Ramos (cell line): ENCODE measurements around the gene PPP4R2.
"Not testable (repeated sequence)": the region's sequence is repeated elsewhere in the genome, so short reads cannot be mapped to it uniquely, and the experiment has no call there.

Source experiments
- in situ Hi-C: fragments of 300-500 bp; cut with MboI; formaldehyde crosslinking; loops from one replicate; pipeline ENCODE4 v1.14.3; 2022; ENCODE audit warnings: low sequenced_read_pairs; ENCODE audit not compliant: unreplicated experiment

PPP4R2 gene

DNA sequence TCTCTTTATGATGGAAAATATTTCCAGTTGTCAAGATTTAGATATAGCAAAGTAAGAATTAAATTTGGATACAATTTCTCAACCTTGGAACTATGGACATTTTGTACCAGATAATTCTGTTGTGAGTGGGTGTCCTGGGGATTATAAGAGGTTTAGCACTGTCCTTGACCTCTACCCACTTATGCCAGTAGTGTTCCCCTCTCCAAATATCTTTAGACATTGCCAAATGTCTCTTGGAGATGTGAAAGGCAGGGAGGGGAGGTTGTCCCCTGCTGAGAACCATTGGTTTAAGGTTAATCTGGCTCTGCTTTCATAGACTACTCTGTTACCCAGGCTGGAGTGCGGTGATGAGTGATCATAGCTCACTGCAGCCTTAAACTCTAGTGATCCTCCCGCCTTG, 64.8 kb downstream of the PPP4R2 start, which contains the start of gene EBLN2:
Gene EBLN2, plus strand, starts transcription at position 244 of the 400 bp plus-strand sequence. CDS start 423 bp downstream, outside the sequence.
- in situ Hi-C loops: no loop called here

DNA sequence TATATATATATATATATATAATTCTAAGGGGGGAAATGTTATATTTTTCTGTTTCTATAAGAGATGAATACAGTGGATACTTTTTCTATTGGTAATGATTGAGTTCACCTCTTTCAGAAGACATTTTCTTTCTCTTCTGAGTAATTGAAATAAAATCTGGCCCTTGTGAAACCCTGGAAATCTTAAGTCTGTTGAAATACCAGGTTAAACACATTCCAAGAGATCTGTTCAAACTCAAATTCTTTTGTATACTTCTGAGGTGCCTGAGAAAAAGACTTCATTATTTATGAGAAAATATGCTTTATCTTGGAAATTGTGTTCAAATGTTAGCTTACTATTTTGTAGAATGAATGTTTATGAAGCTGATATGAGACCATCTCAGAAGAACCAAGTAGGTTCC, 69.6 kb downstream of the PPP4R2 start:
- in situ Hi-C loops: not testable (repeated sequence)

DNA sequence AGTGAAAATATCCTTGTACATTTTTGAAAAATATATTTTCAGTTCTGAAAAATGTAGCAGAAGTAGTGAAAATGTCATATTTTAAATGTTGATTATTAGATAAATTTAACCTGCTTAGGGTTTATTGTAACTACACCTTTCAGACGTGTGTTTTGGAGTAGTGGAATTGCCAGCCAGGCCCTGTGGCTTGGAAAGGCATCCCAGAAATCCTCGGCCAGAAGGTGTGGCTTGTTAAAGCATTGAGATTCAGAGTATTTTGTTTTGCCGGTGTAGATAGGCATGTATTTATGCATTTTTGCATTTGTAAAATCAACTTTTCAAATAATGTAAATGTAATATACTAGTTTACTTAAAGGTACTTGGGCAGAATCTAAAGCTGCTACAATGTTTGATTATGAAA, 71.8 kb downstream of the PPP4R2 start:
- in situ Hi-C loops: no loop called here

DNA sequence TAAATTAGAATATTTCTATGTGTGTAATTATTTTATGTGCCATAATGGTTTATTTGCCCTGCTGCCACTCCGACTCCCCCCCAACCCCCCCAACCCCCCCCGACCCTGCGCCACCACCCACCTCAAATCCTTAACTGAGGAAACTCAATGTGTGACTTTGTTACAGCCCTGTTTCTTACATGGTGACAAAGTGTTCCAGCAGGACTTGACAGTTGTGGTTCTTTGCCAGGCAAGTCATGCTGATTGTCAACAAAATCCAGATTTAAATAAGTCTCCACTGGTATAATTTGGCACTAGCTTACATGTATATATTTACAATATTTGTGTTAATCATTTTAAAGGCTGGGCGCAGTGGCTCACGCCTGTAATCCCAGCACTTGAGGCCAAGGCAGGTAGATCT, 72.6 kb downstream of the PPP4R2 start:
- in situ Hi-C loops: no loop called here

DNA sequence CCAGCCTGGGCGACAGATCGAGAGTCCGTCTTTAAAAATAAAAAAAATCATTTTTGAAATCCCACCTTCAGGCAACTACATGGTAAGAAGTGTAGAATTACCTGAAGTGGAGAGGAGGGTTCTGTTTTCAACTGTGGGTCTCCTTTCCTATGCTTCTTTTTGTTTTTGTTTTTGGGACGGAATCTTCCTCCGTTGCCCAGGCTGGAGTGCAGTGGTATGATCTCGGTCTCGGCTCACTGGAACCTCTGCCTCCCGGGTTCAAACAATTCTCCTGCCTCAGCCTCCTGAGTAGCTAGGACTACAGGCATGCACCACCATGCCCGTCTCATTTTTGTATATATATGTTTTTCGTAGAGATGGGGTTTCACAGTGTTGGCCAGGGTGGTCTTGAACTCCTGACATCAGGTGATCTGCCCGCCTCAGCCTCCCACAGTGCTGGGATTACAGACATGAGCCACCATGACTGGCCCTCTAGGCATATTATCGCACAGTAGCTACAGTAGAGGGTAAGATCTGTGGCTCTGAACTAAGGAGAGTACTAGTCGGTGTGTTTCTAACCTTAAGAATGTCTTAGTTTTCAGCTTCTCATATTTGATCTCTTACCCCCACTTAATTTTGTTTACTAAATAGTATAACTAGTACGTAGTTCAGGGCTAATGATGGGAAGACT, 73.3 kb downstream of the PPP4R2 start:
- in situ Hi-C loops: no loop called here

DNA sequence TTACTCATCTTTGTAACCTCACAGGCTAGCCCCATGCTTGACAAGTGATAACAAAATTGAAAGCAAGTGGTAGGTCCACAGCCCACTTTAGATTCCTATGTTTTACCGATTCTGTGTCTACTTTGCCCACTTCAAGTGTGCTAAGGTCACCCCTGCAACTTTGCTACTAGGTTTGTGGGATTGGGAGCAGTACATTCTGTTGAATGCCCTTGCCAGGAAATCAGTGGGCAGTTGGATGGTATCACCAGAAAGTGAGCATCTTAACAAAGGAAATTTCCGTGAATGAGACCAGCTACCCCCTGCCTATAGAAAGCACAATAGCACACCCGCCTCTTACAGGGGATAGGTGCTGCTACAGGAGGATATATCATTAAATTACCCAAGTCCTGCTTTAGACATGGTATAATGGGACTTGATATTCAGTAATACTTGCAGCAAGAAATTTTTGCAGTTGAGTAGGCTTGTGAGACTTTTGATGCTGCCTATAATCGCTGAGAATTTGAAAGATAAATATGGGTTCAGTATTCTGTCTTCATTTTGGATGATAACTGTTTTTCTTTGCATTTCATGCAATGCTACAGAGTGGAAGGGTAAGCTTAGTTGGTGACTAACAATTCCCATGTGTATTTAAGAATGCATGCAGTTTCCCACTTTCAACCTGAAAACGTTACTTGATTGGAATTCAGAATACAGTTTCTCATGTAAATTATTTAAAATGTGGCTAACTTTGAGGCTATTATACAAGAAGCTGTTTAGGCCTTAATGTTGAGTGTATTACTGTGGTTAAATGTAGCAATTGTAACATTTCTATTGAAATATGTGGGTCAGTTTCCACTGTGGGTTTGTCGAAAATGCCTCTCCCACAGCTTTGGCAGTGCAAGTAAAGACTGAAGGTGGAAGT, 74.3 kb downstream of the PPP4R2 start:
- in situ Hi-C loops: no loop called here

DNA sequence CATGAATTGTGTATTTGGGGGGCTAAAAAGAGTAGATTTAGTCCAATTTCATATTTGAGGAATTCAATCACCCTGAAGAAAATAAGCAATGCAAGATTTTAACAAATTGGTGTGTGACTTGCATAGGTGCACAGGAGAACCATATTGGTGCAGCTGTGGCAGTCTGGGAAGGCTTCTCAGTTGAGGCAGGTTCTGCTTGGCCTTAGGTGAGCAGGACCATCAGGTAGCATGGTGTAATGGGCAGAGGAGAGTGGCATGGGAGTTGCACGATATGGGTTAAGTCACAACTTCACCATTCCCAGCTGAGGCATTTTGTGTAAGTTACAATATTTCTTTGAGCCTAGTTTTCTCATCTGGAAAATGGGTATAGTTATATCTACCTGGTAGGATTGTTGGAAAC, 75.3 kb downstream of the PPP4R2 start:
- in situ Hi-C loops: no loop called here

DNA sequence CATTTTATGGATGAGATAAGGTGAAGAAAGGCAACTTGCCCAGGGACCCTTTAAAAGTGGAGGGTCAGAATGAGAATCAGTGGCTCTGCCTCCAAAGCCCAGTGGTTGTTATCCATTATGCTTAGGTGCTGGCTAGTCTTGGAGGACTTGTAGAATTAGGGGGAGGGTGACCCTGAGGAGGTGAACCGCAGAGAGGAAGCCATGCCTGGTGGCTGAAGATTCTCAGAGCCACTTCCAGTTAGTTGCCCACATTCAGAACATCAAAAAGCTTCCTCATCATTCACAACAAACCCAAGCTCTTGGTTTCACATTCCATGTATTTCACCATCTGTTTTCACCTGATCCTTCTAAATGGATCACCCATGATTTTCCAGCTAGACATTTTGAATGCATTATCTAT, 76.0 kb downstream of the PPP4R2 start:
- in situ Hi-C loops: no loop called here

DNA sequence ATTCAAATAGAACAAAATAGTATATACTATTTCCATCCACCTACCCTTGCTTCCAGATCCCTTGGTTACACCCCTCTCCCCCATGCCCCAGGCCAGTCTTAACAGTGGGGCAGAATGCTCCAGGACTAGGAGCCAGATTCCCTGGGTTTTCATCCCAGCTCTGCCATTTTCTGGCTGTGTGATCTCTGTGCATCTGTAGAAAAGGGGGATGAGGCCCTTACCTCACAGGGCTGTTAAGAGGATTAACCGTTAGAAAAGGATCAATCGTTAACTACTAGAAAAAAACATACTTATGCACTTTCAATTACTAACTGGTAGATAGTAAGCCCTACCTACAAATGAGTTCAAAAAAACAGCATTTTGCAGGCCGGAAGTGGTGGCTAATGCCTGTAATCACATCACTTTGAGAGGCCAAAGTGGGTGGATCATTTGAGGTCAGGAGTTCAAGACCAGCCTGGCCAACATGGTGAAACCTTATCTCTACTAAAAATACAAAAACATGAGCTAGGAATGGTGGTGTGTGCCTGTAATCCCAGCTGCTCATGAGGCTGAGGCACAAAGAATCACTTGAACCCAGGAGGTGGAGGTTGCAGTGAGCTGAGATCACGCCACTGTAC, 76.6 kb downstream of the PPP4R2 start:
- in situ Hi-C loops: no loop called here

DNA sequence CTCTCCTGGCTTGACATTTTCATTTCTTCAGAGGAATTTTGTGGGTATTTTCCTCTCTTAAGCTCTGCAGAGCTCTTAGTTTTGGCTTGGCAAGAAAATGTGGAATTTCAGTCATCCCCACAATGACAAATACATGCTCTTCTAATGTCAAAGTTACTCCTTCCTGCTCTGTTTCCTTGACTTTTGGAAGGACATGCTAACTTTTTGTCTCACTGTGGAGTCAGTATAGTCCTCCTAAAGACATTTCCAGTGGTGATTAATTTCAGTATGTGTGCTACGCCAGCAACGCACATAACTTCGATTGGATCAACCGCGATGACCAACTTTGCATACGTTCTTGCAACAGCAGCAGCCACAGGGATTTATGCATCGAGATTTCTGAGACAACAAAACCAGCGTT, 78.2 kb downstream of the PPP4R2 start:
- in situ Hi-C loops: loop anchor here (5.0 to 25.0 kb wide), 2 partner anchors 137 to 1362 kb away; no protein-coding TSS in a partner anchor

DNA sequence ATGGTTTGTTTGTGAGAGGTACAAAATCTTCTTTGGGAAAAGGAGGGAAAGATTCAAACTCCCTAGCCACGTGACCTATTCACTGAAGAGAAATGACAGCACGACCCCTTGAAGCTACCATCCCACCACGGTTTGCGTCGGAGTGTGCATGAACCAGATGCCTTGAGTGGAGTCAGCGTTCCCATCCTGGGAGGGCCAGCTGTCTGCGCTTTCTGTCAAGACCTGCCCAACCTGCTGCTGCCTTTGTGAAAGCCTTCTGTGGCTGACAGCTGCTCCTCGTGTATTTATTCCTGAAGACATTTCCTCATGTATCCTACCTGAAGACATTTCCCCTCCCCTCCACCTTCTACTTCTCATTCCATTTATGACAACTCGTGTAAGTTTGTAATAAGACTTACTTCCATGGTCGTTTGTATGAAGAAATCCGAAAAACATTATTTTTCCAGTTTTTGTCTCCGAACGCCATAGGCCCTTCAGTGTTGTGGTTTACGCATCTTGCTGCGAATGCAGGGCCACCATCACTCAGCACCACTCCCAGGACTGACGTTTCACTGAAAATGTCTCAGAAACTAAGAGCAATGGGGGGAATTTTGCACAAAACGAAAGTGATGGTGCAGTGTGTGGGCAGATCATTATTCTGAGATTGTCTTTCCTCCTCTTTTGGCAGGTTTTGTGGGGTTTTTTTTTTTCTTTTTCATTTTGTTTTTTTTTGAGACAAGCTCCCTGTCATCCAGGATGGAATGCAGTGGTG, 83.8 kb downstream of the PPP4R2 start:
- in situ Hi-C loops: loop anchor here (10.0 to 25.0 kb wide), 2 partner anchors 406 to 1368 kb away; no protein-coding TSS in a partner anchor

DNA sequence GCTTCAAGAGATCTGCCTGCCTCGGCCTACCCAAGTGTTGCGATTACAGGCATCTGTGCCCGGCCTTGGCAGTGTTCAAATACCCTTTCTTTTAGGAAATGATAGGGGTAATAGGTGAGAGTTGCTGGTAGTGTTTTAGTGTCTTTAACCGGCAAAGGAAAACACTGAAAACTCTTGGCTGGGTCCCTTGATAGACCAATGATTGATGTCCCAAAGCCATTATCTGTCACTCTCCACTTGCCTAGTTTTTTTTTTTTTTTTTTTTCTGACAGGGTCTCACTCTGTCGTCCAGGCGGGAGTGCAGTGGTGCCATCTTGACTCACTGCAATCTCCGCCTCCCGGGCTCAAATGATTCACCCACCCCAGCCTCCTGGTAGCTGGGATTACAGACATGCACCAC, 84.5 kb downstream of the PPP4R2 start:
- in situ Hi-C loops: loop anchor here (10.0 to 25.0 kb wide), 2 partner anchors 406 to 1369 kb away; no protein-coding TSS in a partner anchor

DNA sequence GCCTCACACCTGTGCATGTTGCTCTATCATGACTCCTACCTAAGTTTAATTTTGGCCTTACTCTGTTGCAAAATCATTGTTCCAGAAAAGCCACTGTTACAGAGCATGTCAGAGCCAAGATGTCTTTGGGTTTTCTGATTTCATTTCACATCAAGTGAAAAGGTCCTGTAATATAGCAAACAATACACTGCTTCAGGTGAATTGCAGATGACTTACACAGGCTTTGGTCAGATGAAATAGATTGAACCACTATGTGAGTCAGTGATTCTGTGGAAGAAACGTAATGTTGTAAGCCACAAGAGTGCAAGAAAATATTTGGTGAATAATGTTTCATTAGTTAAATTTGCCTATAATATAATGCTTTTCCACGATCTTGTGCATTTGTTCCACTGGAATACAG, 87.6 kb downstream of the PPP4R2 start:
- in situ Hi-C loops: loop anchor here (10.0 to 25.0 kb wide), 2 partner anchors 409 to 1372 kb away; no protein-coding TSS in a partner anchor

DNA sequence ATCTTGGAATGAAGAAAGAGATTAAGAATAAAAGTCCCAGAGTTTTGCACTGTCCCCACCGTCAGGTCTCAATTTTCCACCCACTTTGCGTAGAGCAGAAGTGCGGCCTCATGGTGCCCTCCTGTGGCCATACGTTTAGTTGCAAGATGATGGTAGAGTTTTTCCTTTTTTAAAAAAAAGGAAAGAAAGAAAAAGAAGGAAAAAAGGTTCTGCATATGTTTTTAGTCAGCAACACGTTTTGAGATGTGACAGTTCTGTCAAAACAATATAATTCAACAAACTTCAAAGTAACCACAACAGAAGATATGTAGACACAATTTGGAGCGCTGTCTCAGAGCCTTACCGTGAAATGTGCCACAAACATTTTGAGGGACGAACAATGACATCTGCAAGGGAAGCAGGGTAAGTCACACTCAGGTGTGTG, 89.5 kb downstream of the PPP4R2 start:
- in situ Hi-C loops: loop anchor here (10.0 to 25.0 kb wide), 2 partner anchors 411 to 1374 kb away; no protein-coding TSS in a partner anchor

DNA sequence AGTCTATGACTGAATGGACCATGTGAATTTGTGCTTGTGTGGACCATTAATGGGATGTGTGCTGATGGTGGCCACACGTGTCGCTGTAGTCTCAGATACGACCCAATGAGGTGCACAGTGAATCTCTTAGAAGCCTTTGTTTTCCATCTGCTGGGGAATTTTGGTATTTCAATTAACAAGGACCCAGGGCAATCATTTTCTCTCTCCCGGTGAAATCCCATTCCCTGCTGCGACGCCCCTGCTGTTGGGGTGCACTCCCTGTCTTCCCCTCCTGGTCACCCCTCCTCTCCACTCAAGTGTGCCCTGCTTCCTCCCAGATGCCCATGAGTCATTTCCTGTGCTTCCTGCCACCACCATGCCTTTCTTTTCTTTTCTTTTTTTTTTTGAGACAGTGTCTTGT, 97.5 kb downstream of the PPP4R2 start:
- in situ Hi-C loops: loop anchor here (25.0 kb wide), 1 partner anchor 1382 kb away; no protein-coding TSS in a partner anchor

DNA sequence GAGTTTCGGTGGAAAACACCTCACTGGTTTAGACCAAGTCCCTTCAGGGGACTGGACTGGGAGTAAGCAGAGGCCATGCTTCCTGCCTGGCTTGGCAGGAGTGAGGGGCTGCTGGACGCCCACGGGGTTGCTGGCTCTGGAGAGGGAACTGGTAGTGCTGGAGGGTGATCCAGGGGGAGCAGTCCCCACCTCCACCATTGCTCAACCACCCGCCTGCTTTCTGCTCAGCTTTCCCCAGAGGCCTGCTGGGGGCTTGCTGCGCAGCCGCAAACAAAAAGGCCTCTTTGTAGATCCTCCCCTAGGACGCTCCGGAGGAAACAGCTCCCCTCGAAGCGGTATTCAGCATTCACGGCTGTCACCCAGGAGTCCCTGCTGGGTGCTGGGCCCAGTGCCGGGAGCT, 98.3 kb downstream of the PPP4R2 start:
- in situ Hi-C loops: loop anchor here (5.0 to 25.0 kb wide), 2 partner anchors 407 to 1383 kb away; no protein-coding TSS in a partner anchor

DNA sequence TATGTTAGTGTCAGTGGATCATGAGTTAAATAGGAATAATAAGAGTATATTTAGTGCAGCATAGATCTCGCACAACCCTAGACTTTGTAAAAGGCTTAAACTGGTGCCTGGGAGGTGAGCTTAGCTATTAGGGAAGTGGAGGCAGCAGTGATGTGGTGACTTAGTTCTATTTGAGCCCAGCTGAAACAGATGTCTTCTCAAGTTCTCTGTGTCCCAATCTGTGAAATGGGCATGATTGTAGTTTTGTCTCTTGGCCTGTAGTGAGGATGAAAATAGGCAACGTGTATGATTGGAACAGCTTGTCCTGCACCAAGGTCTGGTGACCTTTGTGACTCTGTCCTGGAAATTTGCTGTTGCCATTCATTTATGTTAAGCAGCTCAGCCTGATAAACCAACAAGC, 99.6 kb downstream of the PPP4R2 start:
- in situ Hi-C loops: loop anchor here (5.0 to 25.0 kb wide), 2 partner anchors 406 to 1384 kb away; no protein-coding TSS in a partner anchor

DNA sequence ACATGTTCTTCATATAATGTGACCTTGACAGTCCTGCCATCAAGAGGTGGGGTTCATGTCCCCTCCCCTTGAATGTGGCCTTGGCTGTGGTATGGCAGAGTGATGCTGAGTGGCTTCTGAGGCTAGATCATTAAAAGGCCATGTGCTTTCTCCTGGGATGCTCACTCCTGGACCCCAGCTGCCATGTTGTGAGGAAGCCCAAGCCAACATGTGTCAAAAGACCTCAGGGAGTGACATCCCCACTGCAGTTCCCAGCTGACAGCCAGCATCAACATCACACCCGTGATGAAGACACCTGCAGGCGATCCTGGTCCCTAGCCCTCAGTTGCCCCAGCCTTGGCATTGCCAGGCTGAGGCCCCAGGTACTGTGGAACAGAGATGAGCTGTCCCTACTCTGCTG, 101.4 kb downstream of the PPP4R2 start:
- in situ Hi-C loops: loop anchor here (5.0 to 25.0 kb wide), 2 partner anchors 404 to 1386 kb away; no protein-coding TSS in a partner anchor

DNA sequence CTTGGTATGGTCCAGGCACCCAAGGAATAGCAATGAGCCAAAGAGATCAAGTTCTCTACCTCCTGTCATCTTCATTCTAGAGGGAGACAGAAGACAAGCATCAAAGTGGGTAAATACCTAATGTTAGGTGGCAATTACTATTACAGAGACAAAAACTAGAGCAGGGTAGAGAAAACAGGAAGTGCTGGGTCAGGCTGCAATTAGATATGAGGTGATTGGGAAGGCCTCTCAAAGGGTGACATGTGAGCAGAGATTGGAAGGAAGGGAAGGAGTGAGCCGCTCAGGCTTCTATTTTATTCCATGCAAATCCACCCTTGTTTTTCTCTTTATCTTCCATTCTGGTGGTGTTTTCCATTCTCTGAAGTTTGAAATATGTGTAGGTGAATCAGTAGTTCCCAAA, 102.3 kb downstream of the PPP4R2 start:
- in situ Hi-C loops: loop anchor here (5.0 to 25.0 kb wide), 2 partner anchors 403 to 1387 kb away; no protein-coding TSS in a partner anchor
